Glomerular visceral epithelial cell (primary cell): Measurements from ENCODE around the gene ERC2.
A peak's percentile ranks its signal among the peaks of the same experiment; 100 is the strongest.

ENCODE experiments used
- DNase-seq: peaks from one replicate; pipeline ENCODE4 v3.0.0-alpha.2; 2016; ENCODE audit errors: extremely low spot score

The ERC2 gene

DNA sequence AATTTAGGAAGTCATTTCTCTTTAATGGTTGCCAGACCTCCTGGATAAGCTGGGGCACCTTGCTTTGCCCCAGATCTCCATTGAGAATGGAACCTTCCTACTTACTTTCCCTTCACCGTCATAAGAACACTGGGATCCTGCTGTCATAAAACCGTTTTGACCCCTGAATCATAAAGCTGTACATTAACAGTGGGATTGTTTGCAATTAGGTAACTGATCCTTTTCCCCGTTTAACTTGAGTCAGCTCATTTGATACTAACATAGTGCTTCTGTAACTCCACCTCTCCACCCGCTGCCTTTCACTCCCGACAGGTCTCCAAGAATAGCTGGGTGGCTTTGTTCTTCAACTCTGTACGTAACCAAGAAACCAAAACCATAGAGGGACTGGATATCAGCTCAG lies 673.0 kb downstream of the ERC2 start:
- no peak for DNase-seq

DNA sequence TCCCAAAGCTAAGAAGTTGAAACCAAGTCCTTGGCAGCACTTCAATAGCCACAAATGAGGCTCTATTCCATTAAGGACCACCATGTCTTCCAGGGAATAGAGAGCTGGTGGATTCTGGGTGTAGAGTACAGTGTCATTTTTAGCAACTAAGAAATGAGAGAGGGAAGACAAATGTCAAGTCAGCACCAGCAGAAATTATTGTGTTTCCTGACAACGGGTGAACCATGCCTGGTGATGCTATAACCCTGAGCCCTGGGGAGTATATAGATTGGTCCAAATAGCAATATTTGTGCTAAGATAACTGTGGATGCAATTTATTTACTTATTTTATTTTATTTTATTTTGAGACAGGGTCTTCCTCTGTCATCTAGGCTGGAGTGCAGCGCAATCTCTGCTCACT lies 675.5 kb downstream of the ERC2 start:
- no peak for DNase-seq

DNA sequence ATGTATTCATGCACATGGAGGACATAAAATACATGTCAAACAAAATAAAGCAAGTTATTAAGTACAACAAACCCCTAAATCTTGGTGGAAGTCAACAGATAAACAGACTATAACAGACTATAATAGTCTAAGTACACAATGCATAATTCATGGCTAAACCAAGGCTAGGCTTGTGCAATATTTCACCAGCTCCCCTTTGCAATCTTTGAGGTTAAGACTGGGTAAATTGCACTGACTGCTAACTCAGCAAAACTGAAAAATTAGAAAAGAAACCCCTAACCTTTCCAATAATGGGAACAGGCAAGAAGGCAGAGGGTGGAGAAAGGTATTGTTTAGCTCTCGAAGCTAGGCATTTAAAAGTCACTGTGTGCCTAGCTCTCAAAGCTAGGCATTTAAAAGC lies 676.3 kb downstream of the ERC2 start:
- no peak for DNase-seq

DNA sequence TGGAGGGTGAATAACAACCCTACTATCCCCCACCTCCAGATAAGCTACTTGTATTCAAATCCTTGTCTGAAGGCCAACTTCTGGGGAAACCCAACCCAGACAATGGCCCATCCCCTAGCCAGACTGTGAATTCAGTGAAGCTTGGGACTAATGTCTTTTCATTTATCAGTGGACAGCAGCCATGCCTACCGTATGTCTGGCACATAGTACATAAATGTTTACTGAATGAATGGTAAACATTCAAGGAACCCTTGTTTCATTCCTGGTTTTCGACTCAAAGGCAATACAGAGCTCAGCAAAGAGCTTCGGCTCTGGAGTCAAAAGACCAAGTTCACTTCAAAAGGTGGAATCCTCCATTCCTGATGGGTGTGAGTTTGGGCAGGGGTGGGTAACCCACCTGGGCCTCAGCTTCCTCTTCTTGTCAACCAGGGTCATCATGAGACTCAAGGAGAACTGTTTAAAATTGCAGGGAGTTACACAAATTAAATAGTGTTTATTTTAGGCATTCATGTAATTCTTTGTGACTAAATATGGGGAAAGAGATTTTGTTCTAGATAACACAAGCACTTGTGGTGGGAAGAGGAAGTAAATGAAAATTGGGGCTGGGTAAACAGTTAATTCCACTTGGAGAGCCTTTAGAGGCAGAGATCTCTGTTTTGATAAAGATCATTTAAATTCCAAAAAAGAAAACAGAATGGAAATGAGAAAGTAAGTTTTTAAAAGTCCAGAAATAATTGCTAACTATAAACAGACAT lies 677.5 kb downstream of the ERC2 start:
- no peak for DNase-seq

DNA sequence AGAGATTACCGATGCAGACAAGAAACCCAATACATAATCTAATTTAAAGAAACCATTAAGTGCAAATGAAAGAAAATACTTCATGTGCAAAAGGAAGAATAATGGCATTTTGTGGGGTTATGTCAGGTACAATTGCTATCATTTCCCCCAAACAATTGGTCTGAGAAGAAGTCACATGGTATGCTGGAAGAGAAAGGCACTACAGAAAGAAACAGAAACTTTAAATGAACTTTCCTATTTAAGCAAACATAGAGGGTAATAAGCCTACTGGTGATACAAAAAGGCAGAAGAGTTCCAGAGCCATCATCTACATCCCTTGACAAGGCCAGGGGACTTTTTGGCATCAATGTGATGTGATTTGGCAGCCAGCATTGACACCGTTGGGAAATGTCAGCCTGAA lies 678.8 kb downstream of the ERC2 start:
- DNase-seq = no peak

DNA sequence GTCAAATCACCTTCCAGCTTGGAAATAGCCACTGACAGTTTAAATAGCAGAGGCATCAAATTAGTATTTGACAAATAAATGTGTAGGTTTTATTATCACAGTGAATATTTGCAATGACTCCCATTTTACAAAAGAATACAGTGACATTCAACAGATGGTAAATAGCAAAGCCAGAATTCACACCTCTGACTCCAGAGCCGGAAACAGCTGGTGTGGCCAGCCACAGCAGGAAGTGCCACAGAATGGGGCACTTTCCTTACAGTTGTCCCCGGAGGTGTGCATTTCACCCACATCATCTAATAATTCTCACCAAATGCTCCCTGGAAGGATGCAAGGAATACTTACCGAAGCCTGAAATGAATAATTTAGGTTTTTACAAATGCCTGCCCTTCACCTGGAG lies 685.5 kb downstream of the ERC2 start:
- DNase-seq = no peak

DNA sequence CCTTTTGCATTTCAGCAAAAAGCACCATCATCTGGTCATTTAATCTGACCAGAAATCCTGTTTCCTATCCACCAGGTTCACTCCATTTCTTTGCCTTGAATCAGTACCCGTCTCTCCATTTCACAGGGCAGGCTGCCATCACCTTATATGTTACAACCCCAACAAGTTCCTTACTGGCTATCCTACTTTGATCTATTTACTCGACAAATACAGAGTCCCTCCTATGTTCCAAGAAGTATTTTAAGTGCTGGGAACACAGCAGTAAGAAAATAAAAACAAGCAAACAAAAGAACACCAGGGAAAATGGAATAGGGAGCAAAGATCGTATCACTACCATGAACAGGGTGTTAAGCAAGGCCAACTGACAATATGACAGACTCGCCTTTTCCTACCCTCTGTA lies 685.9 kb downstream of the ERC2 start:
- DNase-seq = no peak

DNA sequence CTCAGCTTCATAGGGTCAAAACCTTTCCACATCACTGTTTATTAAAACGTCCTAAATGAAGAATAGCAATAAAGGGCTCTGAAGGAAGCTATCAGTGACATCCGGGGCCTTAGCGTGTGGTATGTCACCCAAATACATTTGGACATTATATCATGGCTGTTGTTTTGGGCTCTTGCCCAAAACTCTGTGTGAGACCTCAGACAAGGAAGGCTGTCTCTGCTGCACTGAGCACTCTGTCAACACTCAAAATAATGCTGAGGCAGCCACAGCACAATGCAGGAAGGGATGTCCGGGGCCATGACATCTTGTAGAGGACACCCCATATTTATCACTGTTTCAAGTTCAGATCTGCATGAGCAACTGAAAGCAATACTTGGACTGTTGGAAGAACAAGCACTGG lies 687.4 kb downstream of the ERC2 start:
- DNase-seq = no peak

DNA sequence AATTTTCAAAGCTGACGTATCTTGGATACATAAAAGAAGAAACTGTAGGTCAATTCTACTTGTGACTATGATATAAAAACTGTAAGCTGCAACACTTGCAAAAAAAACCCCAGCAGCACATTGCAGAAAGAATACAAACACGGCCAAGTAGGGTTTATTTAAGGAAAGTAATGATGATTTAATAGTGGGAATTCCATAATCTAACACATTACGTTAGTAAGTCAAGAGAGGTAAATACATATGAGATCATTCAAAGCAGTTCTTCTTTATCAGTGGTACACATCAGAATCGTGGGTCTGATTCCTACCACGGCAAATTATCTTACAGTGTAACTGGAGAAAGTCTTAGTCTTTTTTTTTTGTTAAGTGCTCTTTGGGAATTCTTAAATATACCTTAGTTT lies 688.7 kb downstream of the ERC2 start:
- DNase-seq = no peak

DNA sequence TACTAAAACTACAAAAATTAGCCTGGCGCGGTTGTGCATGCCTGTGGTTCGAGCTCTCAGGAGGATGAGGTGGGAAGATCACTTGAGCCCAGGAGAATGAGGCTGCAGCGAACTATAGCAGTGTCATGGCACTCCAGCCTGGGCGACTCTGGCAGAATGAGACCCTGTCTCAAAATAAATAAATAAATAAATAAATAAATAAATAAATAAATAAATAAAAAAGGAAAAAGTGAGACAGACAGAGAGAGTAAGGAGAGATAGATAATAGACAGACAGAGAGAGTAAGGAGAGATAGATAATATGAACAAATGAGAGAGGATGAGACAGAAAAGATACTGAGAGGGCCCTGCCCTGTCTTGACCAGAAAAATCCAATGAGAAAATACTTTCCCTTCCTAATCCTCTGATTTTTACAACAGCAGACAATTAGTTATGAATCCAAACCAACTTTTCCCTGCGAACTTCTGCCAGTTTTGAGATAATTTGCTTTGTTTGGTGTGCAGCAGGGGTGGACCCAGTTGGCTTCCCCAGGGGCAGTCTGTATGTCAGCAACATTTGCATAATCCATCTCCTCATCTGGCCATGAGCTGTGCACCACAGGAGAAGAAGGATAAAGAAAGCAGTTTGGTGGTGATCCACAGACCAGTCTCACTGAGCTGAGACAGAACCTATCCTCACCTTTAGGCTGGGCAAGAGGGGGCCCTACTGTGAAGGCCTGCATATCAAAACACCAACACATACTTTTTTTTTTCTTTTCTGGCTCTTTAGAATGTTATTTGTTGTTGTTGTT lies 692.7 kb downstream of the ERC2 start:
- no peak for DNase-seq

DNA sequence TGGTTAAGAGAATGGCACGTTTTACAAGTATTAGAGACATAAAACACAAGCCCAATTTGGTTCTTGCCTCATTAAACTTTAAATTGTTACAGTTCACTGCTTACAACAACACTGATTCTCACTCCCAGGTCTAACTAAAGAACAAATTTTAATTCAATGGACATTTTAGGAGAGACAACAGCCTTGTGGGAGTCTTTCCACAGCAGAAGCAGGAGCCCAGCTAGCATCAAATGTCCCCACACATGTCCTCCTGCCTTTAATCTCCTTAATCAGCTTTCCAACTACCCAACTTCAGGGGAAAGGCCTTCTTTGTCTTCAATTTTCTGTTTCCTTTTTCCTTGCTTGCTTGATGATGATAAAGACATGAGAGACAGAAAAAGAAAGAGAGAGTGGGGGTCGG lies 693.4 kb downstream of the ERC2 start:
- DNase-seq = no peak

DNA sequence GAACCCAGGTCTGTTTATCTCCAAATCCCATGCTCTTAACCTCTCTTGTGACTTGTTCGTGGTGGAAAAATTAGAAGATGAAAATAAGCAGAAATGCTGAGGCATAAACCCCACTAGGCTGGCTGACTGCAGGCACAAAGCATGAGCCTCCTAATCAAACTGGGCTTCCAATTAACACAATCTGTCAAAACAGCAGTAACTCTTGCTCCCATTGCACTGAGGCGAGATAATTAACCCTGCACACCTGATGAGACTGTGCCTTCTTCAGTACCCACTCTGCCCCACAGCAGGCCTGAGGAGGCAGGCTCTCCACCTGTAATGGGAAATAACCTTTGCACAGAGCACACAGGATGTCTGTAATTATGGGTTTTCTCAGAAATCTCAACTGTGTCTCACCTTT lies 696.8 kb downstream of the ERC2 start:
- DNase-seq = no peak

DNA sequence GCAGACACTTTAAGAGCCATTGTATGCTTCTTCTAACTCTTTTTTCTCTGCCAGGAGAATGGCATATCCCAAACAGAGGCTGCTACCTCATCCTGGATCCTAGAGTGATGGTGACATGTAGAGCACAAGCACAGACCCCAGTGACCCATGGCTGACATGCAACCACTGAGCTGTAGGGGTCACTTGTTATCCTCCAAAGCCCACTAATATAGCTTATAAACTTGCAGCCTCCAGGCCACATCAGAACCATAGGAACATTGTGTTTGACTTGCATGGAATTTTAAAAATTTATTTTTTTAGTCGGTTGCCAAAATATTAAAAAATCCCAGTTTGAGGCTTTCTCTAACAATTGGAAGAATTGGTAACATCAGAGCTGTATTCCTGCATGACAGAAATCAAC lies 698.2 kb downstream of the ERC2 start:
- no peak for DNase-seq

DNA sequence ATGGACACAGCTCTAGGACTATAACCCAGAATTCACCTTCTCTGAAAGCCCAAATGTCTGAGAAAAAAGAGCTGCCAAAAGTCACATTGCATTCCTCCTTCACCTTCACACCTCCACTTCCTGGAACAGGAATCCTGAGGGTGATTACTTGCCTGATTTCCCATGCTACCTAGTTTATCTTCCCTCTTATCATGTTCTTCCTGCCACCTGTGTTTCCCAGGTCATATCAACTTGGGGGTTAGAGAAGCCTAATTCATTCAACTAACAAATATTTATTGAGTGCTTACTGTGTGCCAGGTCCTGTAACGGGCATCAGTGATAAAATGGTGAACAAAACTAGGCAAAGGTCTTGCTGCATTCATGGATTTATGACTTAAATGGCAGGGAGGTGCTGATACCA lies 701.5 kb downstream of the ERC2 start:
- no peak for DNase-seq

DNA sequence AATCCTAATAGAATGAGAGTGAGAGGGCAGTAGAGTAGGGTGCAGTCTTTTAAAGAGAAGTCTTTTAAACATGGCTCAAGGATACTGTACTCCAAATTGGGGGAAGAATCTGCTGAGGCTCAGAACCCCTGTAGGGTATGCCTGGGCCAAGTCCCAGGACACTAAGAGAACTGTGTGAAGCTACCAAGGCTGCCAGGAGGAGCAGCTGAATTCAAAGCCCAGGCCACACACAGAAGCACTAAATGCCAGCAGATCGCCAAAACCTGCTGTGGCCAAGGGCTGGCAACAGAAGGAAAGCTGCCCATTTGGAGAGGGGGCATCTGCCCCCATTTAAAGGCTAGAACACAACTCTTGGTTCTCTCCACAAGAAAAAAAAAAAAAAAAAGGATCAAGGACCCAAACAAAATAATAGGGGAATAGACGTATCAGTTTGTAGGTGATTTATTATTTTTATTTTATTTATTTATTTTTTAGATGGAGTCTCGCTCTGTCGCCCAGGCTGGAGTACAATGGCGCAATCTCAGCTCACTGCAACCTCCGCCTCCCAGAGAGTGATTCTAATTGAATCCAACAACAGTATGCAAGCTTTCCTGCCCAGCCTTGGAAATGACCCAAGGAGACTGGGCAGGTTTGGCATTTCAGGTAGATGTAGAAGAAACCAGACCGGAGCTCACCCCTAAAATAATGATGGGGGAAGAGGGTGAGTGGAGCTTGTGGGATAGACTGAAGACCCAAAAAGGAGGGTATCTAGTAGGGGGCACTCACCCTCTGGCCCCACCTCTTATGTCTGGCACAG lies 702.2 kb downstream of the ERC2 start:
- no peak for DNase-seq

DNA sequence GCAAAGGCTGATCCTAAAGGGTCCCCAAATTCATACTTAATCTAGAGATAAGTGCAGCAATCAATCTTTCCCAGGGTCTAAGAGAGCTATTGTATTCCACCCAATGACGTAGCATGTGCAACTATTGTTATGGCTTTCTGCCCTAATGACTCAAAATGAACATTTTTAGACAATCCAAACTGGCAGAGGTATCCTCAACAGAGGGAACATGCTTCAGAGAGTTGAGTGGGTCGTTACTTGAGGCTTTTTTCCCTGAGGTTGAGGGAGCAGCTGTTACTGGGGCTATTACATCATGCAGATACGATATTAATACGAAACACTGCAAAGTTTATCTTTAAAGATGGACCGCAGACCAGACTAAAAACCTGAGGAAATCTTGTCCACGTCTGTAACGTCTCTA lies 702.9 kb downstream of the ERC2 start:
- no peak for DNase-seq

DNA sequence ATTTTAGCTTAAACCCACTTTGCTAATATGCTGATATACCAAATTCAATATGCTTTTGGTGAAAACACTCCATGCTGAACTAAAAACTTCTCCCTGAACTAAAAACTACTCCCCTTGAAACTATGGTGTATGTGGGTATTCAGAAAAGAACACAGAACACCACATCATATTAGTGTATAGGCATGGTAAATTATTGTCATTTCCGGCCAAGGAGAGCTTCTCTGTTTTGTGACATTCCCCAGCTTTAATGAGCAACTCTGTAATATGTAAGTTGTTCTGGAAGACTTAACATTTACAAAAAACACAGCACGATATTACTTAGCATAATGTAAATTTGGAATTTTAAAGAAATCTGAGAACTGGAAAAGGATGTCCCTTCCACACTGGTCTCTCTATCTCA lies 711.3 kb downstream of the ERC2 start:
- DNase-seq = no peak

DNA sequence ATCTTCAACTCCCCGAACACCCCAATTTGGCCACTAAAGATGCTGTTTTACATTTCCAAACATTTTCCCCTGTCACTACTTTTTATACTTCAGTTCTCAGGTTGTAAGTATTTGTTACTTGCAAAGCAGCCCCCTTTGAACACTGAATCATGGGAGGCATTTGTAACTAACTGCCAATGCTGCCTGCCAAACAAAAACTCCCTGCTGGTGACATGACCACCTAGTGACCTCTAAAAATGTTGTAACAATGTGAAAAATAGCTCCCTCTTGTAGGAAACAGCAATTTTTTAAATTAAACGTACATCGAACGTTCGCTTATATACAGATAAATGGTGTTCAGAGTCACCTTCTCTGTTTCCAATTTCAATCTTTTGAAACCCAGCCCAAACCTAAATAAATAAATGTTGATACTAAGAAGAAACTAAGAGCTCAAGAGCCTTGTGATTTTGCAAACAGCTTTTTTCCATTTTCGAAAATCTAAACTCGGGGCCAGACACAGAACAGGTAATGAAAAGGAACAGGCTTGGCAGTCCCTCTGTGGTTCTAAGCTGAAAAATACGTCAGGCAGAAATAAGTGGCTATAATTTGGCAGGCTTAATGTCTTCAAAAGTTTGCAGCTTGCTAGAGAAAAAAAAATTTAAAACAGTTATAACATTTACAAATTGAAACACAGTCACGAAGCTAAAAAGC lies 712.6 kb downstream of the ERC2 start:
- DNase-seq = no peak

DNA sequence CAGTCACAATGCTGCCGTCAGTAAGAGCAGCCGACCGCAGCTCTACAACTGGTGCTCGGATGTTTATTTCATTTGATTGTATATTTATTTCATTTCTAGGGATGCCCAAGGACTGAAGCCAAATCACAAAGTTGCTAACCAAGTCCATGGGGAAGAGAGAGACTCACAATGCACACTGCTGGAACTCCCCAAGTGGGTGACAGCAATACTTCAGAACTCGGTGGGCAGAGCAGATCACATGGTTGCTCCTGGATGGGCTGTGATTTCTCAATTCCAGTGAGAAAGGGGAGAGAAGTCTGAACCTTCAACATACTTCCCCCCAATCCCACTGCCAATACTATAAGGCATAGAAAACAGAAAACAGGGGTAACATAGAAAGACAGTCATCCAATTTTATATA lies 715.4 kb downstream of the ERC2 start:
- DNase-seq = no peak

DNA sequence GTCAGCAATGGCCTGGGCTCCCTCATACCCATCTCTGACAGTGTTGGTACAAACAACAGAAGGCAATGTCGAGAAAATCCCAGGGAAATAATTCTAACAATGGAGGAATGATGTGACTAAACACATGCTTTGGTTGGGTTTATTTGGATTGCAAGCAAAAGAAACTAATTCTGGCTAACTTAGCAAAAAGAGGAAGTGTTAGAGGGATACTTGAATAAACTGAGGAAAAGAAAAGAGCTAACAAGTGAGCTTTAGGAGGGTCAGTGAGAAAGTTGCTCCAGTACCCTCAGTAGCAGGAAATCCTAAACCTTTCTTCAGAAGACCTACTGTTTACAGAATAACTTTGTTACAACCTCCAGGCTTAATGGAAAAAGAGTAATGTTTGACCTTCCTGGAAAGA lies 716.5 kb downstream of the ERC2 start:
- DNase-seq = no peak

DNA sequence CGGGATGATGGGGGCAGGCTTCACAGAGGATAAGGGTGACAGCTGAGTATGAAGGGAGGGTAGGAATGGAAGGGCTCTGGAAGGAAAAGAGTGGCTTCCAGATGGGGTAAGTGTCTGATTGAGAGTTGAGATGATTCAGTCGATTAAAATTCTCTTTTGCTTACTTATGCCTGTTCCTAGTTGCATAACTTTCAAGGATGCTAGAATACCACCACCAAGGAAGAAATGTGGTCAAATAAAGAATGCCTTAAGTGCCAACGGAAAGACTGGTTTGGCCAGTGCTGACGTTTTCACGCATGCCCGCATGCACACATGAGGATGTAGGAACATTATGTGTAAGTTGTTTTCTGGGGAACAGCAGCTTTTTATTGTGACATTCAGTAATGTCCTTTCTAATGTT lies 717.7 kb downstream of the ERC2 start:
- peak; percentile 87 for DNase-seq

DNA sequence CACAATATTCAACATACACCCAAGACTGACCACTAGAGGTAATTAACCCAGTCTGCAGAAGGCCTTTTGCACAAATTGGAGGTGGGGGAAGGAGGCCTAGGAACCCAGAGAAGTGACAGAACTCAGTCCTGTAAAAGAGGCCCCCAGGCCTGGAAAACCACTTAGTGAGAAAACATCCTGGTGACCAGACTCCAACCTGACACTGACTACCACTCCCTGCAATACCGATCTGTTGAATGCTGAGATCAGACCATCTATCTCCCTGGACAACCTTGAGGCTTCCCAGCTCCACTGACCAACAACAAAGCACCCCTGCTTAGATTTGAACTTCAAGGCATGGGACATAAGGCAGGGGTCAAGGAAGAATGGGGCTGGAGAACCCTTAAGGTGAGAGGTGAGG lies 719.2 kb downstream of the ERC2 start:
- no peak for DNase-seq
